Liver (tissue), 9 donors: ENCODE results near the gene FHOD1. TPM values are rescaled to one million over a fixed set of nuclear protein-coding genes. Genes with fewer than 3 reads are reported as not detected.

ENCODE experiments used
- DNase-seq: peaks from one replicate; pipeline ENCODE4 v3.0.0-alpha.2; 2017; ENCODE audit warnings: low spot score
- H3K27ac ChIP-seq, 2 donors: one replicate each; pipeline ENCODE4 v1.7.0; 2013; ENCODE audit warnings: inconsistent platforms in 2 of 2, low read length in 2 of 2, control low read depth in 1 of 2, low read depth in 1 of 2, mild to moderate bottlenecking in 1 of 2
- H3K27me3 ChIP-seq, 4 donors: one replicate each; pipeline versions ENCODE4 v1.6.1 to v1.7.0; 2013; ENCODE audit warnings: low read length in 3 of 4, inconsistent platforms in 1 of 4, mild to moderate bottlenecking in 1 of 4, moderate library complexity in 1 of 4; ENCODE audit not compliant: control insufficient read depth in 4 of 4, insufficient read depth in 4 of 4
- H3K36me3 ChIP-seq, 4 donors: one replicate each; pipeline versions ENCODE4 v1.6.1 to v1.7.0; 2013; ENCODE audit warnings: low read length in 3 of 4, mild to moderate bottlenecking in 3 of 4, low read depth in 1 of 4, moderate library complexity in 1 of 4; ENCODE audit not compliant: control insufficient read depth in 4 of 4, insufficient read depth in 3 of 4
- H3K4me1 ChIP-seq, 4 donors: one replicate each; pipeline versions ENCODE4 v1.6.1 to v1.7.0; 2013; ENCODE audit warnings: low read length in 3 of 4, mild to moderate bottlenecking in 3 of 4, moderate library complexity in 1 of 4; ENCODE audit not compliant: control insufficient read depth in 4 of 4, insufficient read depth in 4 of 4
- H3K4me3 ChIP-seq, 3 donors: one replicate each; pipeline versions ENCODE4 v1.6.1 to v1.7.0; 2013; ENCODE audit warnings: low read length in 3 of 3, control low read depth in 1 of 3, low read depth in 1 of 3, mild to moderate bottlenecking in 1 of 3
- H3K9ac ChIP-seq, 2 donors: one replicate each; pipeline ENCODE4 v1.7.0; 2013; ENCODE audit warnings: low read length in 2 of 2, mild to moderate bottlenecking in 2 of 2, moderate library complexity in 2 of 2, control low read depth in 1 of 2, low read depth in 1 of 2
- H3K9me3 ChIP-seq, 4 donors: one replicate each; pipeline versions ENCODE4 v1.6.1 to v1.7.0; 2013; ENCODE audit warnings: low read length in 3 of 4; ENCODE audit not compliant: control insufficient read depth in 4 of 4
- CTCF ChIP-seq: fragments of 150-350 bp; IDR thresholded peaks from 2 replicates; pipeline ENCODE4 v1.5.1; 2017; ENCODE audit warnings: improper control_type of control experiment, low read depth, low read length; ENCODE audit not compliant: missing input control
- EGR1 ChIP-seq, 2 donors: IDR thresholded peaks; 2 replicates each; pipeline ENCODE4 v1.6.1; 2016 to 2018; ENCODE audit warnings: antibody characterized with exemption in 2 of 2, low read depth in 2 of 2
- FOXA1 ChIP-seq: IDR thresholded peaks from 2 replicates; pipeline ENCODE4 v1.6.1; 2016; ENCODE audit warnings: antibody characterized with exemption
- GABPA ChIP-seq, 2 donors: IDR thresholded peaks in 1 of 2; conservative IDR thresholded peaks in 1 of 2; 2 replicates each; pipeline ENCODE4 v1.6.1; 2016; ENCODE audit warnings: antibody characterized with exemption in 2 of 2, mild to moderate bottlenecking in 1 of 2, moderate library complexity in 1 of 2
- HNF4A ChIP-seq, 2 donors: conservative IDR thresholded peaks; 2 replicates each; pipeline ENCODE4 v1.6.1; 2016; ENCODE audit warnings: antibody characterized with exemption in 2 of 2, mild to moderate bottlenecking in 2 of 2
- HNF4G ChIP-seq: IDR thresholded peaks from 2 replicates; pipeline ENCODE4 v1.6.1; 2016; ENCODE audit warnings: antibody characterized with exemption
- RAD21 ChIP-seq, 2 donors: IDR thresholded peaks; 2 replicates each; pipeline ENCODE4 v1.6.1; 2016; ENCODE audit warnings: antibody characterized with exemption in 2 of 2, mild to moderate bottlenecking in 2 of 2
- SP1 ChIP-seq: IDR thresholded peaks from 2 replicates; pipeline ENCODE4 v1.6.1; 2018; ENCODE audit warnings: antibody characterized with exemption, mild to moderate bottlenecking
- TAF1 ChIP-seq: conservative IDR thresholded peaks from 2 replicates; pipeline ENCODE4 v1.6.1; 2016; ENCODE audit warnings: antibody characterized with exemption, mild to moderate bottlenecking
- YY1 ChIP-seq: IDR thresholded peaks from 2 replicates; pipeline ENCODE4 v1.6.1; 2016; ENCODE audit warnings: antibody characterized with exemption, mild to moderate bottlenecking
- whole genome bisulfite sequencing: extraction: QIAGEN DNeasy Blood & Tissue Kit; methylation state at CpG from one replicate; pipeline ENCODE4 v1.1.7; 2013; 5-methylcytosine and 5-hydroxymethylcytosine counted together
- polyA plus RNA-seq, 2 donors: library from polyadenylated mRNA; stranded (reverse) in 1 of 2; unstranded in 1 of 2; fragments of 200-250 nt in 1 of 2; fragments of >200 nt in 1 of 2; fragmentation: Nextera tagmentation in 1 of 2; extraction: Ambion mirVana in 1 of 2; gene quantifications; one replicate each; pipeline versions ENCODE4 v1.2.1 to v1.2.3, GENCODE V29; 2013 to 2015
- total RNA-seq, 2 donors: library from RNA; depleted of rRNA; stranded (reverse); fragments of >200 nt; gene quantifications; one replicate each; pipeline ENCODE4 v1.2.3, GENCODE V29; 2014
- TF ChIP-seq, protein P1 (sequence below): IDR thresholded peaks from 2 replicates; pipeline ENCODE4 v1.6.1; 2016; ENCODE audit warnings: antibody characterized with exemption
- TF ChIP-seq, protein P2 (sequence below): IDR thresholded peaks from 2 replicates; pipeline ENCODE4 v1.6.1; 2016; ENCODE audit warnings: antibody characterized with exemption
- donor health status: healthy.
- donor health status: healthy.
- donor health status: healthy.
- donor health status: healthy.
- donor health status: healthy.

FHOD1 gene
- total and polyA plus RNA-seq, 4 donors = 2.2 to 6.4 (median 4.1) TPM

GRCh38 chr16:67208154-67208896, 39.0 kb downstream of the FHOD1 start:
- no peak overlapping the region for H3K4me3 ChIP-seq
- no peaks in the 10 kb centered on the region for H3K27me3 ChIP-seq
- H3K9me3 ChIP-seq = no peaks in the 10 kb centered on the region
- 93% methylated on average over 11 of the region's 11 CpGs for WGBS
- peaks cover 0 to 9% (median under 1%) of the 10 kb centered on the region in 4 donors for H3K36me3 ChIP-seq
- peaks cover 14 to 27% (median 21%) of the 10 kb centered on the region in 4 donors for H3K4me1 ChIP-seq
- H3K27ac ChIP-seq = no peak overlapping the region
- H3K9ac ChIP-seq = no peak overlapping the region
- no peak for DNase-seq
- TF ChIP-seq RAD21 (IDR thresholded peaks at IDR 0.05) (no peak), SP1 (no peak)

GRCh38 chr16:67207249-67208091, 39.8 kb downstream of the FHOD1 start:
- no peak for DNase-seq
- no peak overlapping the region for H3K9ac ChIP-seq
- 87% methylated on average over 21 of the region's 21 CpGs for WGBS
- H3K4me1 ChIP-seq = peaks cover 14 to 24% (median 18%) of the 10 kb centered on the region in 4 donors
- TF ChIP-seq YY1 (no peak), SP1 (no peak), HNF4G (no peak), FOXA1 (no peak), EGR1 (IDR thresholded peaks at IDR 0.05; ENCODE audit: low read depth in 2 of 2) (no peak), TAF1 (no peak), RAD21 (IDR thresholded peaks at IDR 0.05) (no peak), CTCF (no peak), HNF4A (conservative IDR thresholded peaks at IDR 0.05) (no peak), GABPA (IDR thresholded peaks at IDR 0.05 in 1 of 2, conservative IDR thresholded peaks at IDR 0.05 in 1 of 2) (no peak)
- TF ChIP-seq, protein P1, sequence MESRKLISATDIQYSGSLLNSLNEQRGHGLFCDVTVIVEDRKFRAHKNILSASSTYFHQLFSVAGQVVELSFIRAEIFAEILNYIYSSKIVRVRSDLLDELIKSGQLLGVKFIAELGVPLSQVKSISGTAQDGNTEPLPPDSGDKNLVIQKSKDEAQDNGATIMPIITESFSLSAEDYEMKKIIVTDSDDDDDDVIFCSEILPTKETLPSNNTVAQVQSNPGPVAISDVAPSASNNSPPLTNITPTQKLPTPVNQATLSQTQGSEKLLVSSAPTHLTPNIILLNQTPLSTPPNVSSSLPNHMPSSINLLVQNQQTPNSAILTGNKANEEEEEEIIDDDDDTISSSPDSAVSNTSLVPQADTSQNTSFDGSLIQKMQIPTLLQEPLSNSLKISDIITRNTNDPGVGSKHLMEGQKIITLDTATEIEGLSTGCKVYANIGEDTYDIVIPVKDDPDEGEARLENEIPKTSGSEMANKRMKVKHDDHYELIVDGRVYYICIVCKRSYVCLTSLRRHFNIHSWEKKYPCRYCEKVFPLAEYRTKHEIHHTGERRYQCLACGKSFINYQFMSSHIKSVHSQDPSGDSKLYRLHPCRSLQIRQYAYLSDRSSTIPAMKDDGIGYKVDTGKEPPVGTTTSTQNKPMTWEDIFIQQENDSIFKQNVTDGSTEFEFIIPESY = no peak
- TF ChIP-seq, protein P2, sequence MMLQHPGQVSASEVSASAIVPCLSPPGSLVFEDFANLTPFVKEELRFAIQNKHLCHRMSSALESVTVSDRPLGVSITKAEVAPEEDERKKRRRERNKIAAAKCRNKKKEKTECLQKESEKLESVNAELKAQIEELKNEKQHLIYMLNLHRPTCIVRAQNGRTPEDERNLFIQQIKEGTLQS = no peak
- no peak overlapping the region for H3K27ac ChIP-seq
- H3K27me3 ChIP-seq = no peaks in the 10 kb centered on the region
- no peak overlapping the region for H3K4me3 ChIP-seq
- H3K36me3 ChIP-seq = peaks cover 0 to 17% (median 4%) of the 10 kb centered on the region in 4 donors
- H3K9me3 ChIP-seq = no peaks in the 10 kb centered on the region
